ENCODE data around the gene C18orf54.
A peak's percentile ranks its signal among the peaks of the same experiment; 100 is the strongest.
"Not testable (repeated sequence)": the region's sequence is repeated elsewhere in the genome, so short reads cannot be mapped to it uniquely, and the experiment has no call there.

The C18orf54 gene

DNA sequence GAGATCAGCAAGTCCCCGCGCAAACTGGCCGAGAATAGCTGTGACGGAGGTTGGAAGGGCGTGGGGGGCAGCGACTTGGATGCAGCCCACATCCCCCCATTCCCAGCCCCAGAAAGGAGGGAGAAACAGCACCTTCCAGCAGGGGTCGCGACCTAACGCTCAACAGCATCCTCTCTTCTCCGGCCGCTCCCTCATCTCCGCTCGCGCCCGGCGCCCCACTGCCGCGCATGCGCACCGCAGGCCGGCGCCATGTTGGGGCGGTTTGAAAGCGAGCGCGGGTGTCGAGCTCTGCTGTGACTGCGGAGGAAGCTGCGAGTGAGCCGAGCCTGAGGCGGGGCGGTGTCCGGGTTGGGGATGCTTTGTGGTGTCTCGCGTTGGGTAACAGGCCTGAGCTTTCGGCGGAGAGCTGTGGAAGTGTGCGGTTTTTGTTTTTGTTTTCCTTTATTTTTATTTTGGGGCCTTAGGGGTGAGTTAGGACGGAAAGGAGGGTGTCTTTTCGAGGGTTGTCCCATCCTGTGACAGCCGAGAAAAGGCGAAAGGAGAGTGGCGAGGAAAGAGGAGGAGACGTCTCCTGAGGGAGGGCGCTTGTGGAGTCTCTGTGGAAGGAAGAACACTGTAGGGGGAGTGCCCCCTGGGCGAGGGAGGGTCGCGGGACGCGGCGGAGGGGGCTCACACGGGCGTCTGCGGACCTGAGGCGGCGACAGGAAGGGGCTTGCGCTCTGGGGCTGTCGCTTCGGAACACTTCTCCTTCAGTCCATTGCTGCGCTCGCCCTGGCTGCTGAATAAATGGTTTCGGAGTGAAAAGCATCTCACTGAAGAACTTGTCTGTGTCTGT lies at the start of gene C18orf54, which contains the start of gene STARD6:
TSS of gene C18orf54 (plus strand) at position 247 of the 835 bp plus-strand sequence. CDS start 2,667 bp downstream, outside the sequence.
TSS of gene STARD6 (minus strand) at position 199 of the 835 bp plus-strand sequence. CDS start 3,285 bp downstream, outside the sequence.
- Mint-ChIP-seq H3K27ac (peak within 1 kb of the TSS; percentile 91), H3K4me3 (peak within 1 kb of the TSS; percentile 99), H3K36me3 (no peaks in the 10 kb centered on the region), H3K9me3 (no peaks in the 10 kb centered on the region), H3K27me3 (no peaks in the 10 kb centered on the region), H3K4me1 (peaks cover 8% of the 10 kb centered on the region)
- ATAC-seq (ENCODE audit: low read depth) (peak; percentile 93), DNase-seq (ENCODE audit: low spot score in 2 of 2) (peak; percentile 81 to 86)

GRCh38 chr18:54309564-54309963 lies 48.1 kb upstream of the C18orf54 start:
- not testable (repeated sequence) for H3K4me1 Mint-ChIP-seq; H3K36me3 Mint-ChIP-seq; H3K27me3 Mint-ChIP-seq; DNase-seq (ENCODE audit: low spot score in 2 of 2); H3K27ac Mint-ChIP-seq; H3K4me3 Mint-ChIP-seq; H3K9me3 Mint-ChIP-seq; ATAC-seq (ENCODE audit: low read depth)

DNA sequence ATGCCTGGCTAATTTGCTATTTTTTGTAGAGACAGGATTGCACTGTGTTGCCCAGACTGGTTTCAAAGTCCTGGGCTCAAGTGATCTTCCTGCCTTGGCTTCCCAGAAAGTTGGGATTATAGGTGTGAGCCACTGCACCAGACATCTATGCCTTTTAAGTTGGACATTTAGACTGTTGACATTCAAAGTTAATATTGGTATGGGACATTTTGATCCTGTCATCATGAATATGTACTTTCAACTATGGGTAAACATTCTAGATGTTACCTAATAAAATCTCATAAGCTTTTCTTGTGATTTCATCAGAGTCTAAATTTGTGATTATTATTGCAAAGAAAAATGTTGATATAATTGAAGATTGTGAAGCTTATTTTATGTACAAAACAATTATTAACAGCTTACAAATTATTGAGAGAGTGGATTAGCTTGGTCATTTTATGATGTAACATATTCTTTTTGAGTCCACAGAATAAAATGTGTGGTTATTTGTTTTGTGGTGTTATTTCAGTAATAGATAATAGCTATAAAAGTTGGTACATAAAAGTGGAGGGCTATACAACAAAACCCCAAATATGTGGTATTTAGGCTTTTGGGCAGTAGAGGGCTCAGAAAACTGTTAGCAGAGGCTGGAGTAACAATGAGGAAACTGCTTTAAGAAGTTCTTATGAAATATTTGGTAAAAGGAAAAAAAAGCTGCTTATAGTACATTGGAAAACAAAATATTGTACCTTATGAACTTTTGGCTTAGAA lies 41.5 kb upstream of the C18orf54 start:
- no peak overlapping the region for H3K4me3 Mint-ChIP-seq
- no peaks in the 10 kb centered on the region for H3K4me1 Mint-ChIP-seq
- H3K36me3 Mint-ChIP-seq: no peaks in the 10 kb centered on the region
- H3K27me3 Mint-ChIP-seq: peaks cover 5% of the 10 kb centered on the region
- no peaks in the 10 kb centered on the region for H3K9me3 Mint-ChIP-seq
- H3K27ac Mint-ChIP-seq: no peak overlapping the region
- no peak for ATAC-seq (ENCODE audit: low read depth)
- DNase-seq (ENCODE audit: low spot score in 2 of 2): no peak

- no peak for ATAC-seq (ENCODE audit: low read depth)
- H3K4me3 Mint-ChIP-seq: no peak overlapping the region
These were observed 34.1 kb upstream of the C18orf54 start for GRCh38 chr18:54323561-54323960.

DNA sequence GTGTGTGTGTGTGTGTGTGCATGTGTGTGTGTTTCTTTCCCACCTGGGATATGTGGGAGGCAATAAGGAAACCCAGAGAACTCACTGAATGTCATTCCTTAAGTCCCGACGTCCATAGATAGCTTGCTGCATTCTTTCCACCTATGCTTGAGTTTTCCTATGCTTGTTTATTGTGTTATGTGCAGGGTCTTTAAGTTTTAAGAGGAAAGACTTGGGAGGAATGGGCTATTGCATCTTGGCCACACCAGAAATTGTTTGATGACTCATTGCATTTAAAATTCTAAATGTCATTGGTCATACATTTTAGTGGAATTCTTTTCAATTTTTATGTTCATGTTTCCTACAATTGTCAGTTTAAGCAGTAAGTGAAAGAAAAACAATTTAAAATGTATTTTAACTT lies 33.7 kb upstream of the C18orf54 start:
- DNase-seq (ENCODE audit: low spot score in 2 of 2) (no peak), ATAC-seq (ENCODE audit: low read depth) (no peak)
- no peak overlapping the region for H3K4me3 Mint-ChIP-seq
- no peaks in the 10 kb centered on the region for H3K4me1 Mint-ChIP-seq
- H3K27me3 Mint-ChIP-seq: peaks cover 2% of the 10 kb centered on the region
- H3K27ac Mint-ChIP-seq: no peak overlapping the region
- no peaks in the 10 kb centered on the region for H3K9me3 Mint-ChIP-seq
- no peaks in the 10 kb centered on the region for H3K36me3 Mint-ChIP-seq

More at GRCh38 chr18:54323561-54323960, 34.1 kb upstream of the C18orf54 start:
- no peaks in the 10 kb centered on the region for H3K36me3 Mint-ChIP-seq
- no peaks in the 10 kb centered on the region for H3K4me1 Mint-ChIP-seq
- no peaks in the 10 kb centered on the region for H3K9me3 Mint-ChIP-seq
- no peak for DNase-seq (ENCODE audit: low spot score in 2 of 2)
- peaks cover 3% of the 10 kb centered on the region for H3K27me3 Mint-ChIP-seq
- H3K27ac Mint-ChIP-seq: no peak overlapping the region

GRCh38 chr18:54327818-54328217 lies 29.9 kb upstream of the C18orf54 start:
- Mint-ChIP-seq H3K4me1 (no peaks in the 10 kb centered on the region), H3K36me3 (no peaks in the 10 kb centered on the region), H3K4me3 (no peak overlapping the region), H3K27me3 (no peaks in the 10 kb centered on the region), H3K9me3 (no peaks in the 10 kb centered on the region), H3K27ac (no peak overlapping the region)
- no peak for DNase-seq (ENCODE audit: low spot score in 2 of 2)
- ATAC-seq (ENCODE audit: low read depth): no peak

GRCh38 chr18:54329787-54330186 lies 27.9 kb upstream of the C18orf54 start:
- ATAC-seq (ENCODE audit: low read depth) (no peak), DNase-seq (ENCODE audit: low spot score in 2 of 2) (no peak)
- H3K4me3 Mint-ChIP-seq: no peak overlapping the region
- H3K27ac Mint-ChIP-seq: no peak overlapping the region
- H3K36me3 Mint-ChIP-seq: no peaks in the 10 kb centered on the region
- H3K4me1 Mint-ChIP-seq: no peaks in the 10 kb centered on the region
- H3K27me3 Mint-ChIP-seq: no peaks in the 10 kb centered on the region
- H3K9me3 Mint-ChIP-seq: no peaks in the 10 kb centered on the region

DNA sequence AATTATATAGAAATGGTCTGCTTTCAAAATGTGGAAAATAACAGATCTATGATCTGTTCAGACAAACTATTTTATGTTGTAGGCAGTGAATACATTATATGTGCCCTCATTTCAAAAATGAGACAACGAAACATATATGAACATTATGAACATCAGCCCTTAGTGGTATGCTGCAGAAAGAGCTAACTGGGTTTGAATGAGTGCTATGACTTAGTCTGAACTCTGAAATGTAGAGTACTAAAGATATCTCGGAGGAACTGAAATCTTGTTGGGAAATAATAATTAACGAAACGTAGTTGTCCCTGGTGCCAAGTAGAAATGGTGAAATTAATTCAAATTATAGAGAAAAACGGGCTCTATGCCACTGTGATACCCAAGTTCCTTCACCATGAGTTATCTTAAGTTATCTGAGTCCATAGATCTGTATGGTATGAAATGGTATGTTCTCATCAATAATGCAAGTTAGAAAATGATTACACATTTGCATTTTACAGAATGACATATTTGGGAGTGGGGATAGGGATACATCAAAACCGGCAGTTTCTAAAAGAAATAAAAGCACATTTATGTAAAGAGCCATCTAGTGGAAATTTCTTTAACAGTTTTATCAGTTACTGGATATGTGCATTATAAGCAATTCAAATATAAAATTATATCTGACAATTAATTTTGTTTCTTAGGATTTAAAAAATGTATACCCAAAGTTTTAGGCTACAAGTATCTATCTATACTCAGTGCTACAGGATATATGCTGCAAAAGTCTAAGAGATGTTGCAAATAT lies 26.7 kb upstream of the C18orf54 start:
- no peak overlapping the region for H3K27ac Mint-ChIP-seq
- H3K4me3 Mint-ChIP-seq: no peak overlapping the region
- no peaks in the 10 kb centered on the region for H3K9me3 Mint-ChIP-seq
- H3K27me3 Mint-ChIP-seq: no peaks in the 10 kb centered on the region
- no peaks in the 10 kb centered on the region for H3K36me3 Mint-ChIP-seq
- DNase-seq (ENCODE audit: low spot score in 2 of 2) (no peak), ATAC-seq (ENCODE audit: low read depth) (no peak)
- H3K4me1 Mint-ChIP-seq: no peaks in the 10 kb centered on the region

GRCh38 chr18:54335638-54336173 lies 22.0 kb upstream of the C18orf54 start:
- Mint-ChIP-seq H3K27ac (no peak overlapping the region), H3K4me1 (no peaks in the 10 kb centered on the region), H3K36me3 (no peaks in the 10 kb centered on the region), H3K4me3 (no peak overlapping the region), H3K9me3 (peaks cover 2% of the 10 kb centered on the region), H3K27me3 (peaks cover 2% of the 10 kb centered on the region)
- ATAC-seq (ENCODE audit: low read depth) (no peak), DNase-seq (ENCODE audit: low spot score in 2 of 2) (no peak)

DNA sequence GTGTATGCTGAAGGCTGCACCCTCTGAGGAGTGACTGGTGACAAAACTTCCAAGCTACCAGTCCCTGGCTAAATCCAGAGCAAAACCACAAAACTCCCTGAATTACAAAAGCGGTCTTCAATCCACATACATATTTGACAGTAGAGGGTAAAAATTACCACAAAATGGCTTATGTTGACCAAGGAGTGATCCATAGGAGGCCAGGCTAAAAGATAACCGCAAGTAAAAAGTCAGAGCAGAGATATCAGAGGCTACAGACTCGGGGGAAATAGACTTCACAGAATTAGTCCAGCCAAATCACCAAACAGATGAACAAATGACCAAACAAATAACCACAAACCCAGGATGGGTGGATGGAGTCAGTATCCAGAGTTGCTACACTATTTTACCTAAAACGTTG lies 19.5 kb upstream of the C18orf54 start:
- Mint-ChIP-seq H3K4me3 (no peak overlapping the region), H3K4me1 (no peaks in the 10 kb centered on the region), H3K9me3 (peaks cover 2% of the 10 kb centered on the region), H3K27me3 (peaks cover 2% of the 10 kb centered on the region), H3K36me3 (no peaks in the 10 kb centered on the region), H3K27ac (no peak overlapping the region)
- DNase-seq (ENCODE audit: low spot score in 2 of 2) (no peak), ATAC-seq (ENCODE audit: low read depth) (no peak)

GRCh38 chr18:54351186-54351585 lies 6.5 kb upstream of the C18orf54 start:
- DNase-seq (ENCODE audit: low spot score in 2 of 2) (no peak), ATAC-seq (ENCODE audit: low read depth) (no peak)
- Mint-ChIP-seq H3K9me3 (peaks cover 3% of the 10 kb centered on the region), H3K27ac (no peak overlapping the region), H3K36me3 (no peaks in the 10 kb centered on the region), H3K4me3 (no peak overlapping the region), H3K27me3 (peaks cover 4% of the 10 kb centered on the region), H3K4me1 (peaks cover 3% of the 10 kb centered on the region)

- peaks cover 2% of the 10 kb centered on the region for H3K27me3 Mint-ChIP-seq
- ATAC-seq (ENCODE audit: low read depth): peak; percentile 4
- H3K4me3 Mint-ChIP-seq: peak overlapping the region; percentile 99
- peak overlapping the region; percentile 91 for H3K27ac Mint-ChIP-seq
- peaks cover 8% of the 10 kb centered on the region for H3K4me1 Mint-ChIP-seq
- no peaks in the 10 kb centered on the region for H3K36me3 Mint-ChIP-seq
- no peak for DNase-seq (ENCODE audit: low spot score in 2 of 2)
- H3K9me3 Mint-ChIP-seq: peaks cover under 1% of the 10 kb centered on the region
These were observed 535 bp upstream of the C18orf54 start for GRCh38 chr18:54357082-54357659.

DNA sequence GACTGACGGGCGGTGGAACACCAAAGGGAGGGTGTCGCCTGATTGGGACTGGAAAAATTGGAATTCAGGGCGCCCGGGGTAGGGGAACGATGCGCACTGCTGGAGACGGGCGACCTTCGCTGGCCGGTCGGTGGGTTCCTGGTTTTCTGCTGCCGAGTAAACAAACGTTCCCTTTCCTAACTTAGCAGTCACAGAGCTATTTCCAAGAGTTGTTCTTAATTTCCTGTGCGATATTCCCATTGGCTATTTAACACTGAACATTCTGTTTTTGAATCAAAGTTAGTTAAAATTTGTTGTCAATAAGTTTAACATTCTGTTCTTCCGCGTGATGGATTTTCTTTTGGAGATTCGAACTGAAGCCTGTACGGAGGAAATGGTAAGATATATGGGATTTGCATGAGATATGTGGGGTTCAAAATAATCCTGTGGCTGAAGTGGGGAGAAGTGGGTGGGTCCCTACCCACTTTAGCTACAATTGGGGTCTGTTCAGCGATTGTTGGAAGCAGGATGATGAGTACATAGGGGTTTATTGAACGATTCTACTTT lies 862 bp downstream of the C18orf54 start:
- no peak for ATAC-seq (ENCODE audit: low read depth)
- H3K27me3 Mint-ChIP-seq: no peaks in the 10 kb centered on the region
- no peak for DNase-seq (ENCODE audit: low spot score in 2 of 2)
- H3K36me3 Mint-ChIP-seq: no peaks in the 10 kb centered on the region
- peak overlapping the region; percentile 91 for H3K27ac Mint-ChIP-seq
- H3K9me3 Mint-ChIP-seq: no peaks in the 10 kb centered on the region
- peaks cover 8% of the 10 kb centered on the region for H3K4me1 Mint-ChIP-seq
- peak overlapping the region; percentile 99 for H3K4me3 Mint-ChIP-seq
